K562 (cell line): Measurements from ENCODE around the gene TNFAIP8L1. TPM values are rescaled to one million over a fixed set of nuclear protein-coding genes. Genes with fewer than 3 reads are reported as not detected.

Source experiments
- ATF4 ChIP-seq: fragments of 450-650 bp; formaldehyde crosslinking; IDR thresholded peaks from 2 replicates; pipeline ENCODE4 v1.4.0; 2022; ENCODE audit warnings: mild to moderate bottlenecking, moderate library complexity
- ATF7 ChIP-seq: fragments of 450-650 bp; IDR thresholded peaks from 2 replicates; pipeline ENCODE4 v1.7.1; 2014; ENCODE audit warnings: mild to moderate bottlenecking, moderate library complexity
- CHD2 ChIP-seq: IDR thresholded peaks from 2 replicates; pipeline ENCODE4 v1.6.1; 2011; ENCODE audit warnings: low read depth, low read length
- HDAC1 ChIP-seq, 2 experiments: fragments of 450-650 bp; IDR thresholded peaks; 2 replicates each; pipeline ENCODE4 v1.6.1; 2016 to 2017; ENCODE audit warnings: inconsistent platforms in 1 of 2, mild to moderate bottlenecking in 1 of 2, moderate library complexity in 1 of 2
- HDAC6 ChIP-seq: IDR thresholded peaks from 2 replicates; pipeline ENCODE4 v1.6.1; 2012; ENCODE audit warnings: low read depth, mild to moderate bottlenecking, control low read depth, inconsistent platforms, low read length, moderate library complexity
- KLF10 ChIP-seq: fragments of 250-450 bp; sonication (Bioruptor Pico); IDR thresholded peaks from 2 replicates; pipeline ENCODE4 v1.6.1; 2021; ENCODE audit warnings: matching md5 sums
- LCOR ChIP-seq: sonication (generic); formaldehyde crosslinking; IDR thresholded peaks from 2 replicates; pipeline ENCODE4 v1.8.0; 2022; ENCODE audit warnings: mild to moderate bottlenecking, missing genetic modification reagents
- MAFF ChIP-seq: IDR thresholded peaks from 2 replicates; pipeline ENCODE4 v1.6.1; 2012; ENCODE audit warnings: low read length, improper control_type of control experiment
- MAFK ChIP-seq: IDR thresholded peaks from 2 replicates; pipeline ENCODE4 v1.6.1; 2011; ENCODE audit warnings: low read length, improper control_type of control experiment
- MEIS2 ChIP-seq: fragments of 450-650 bp; IDR thresholded peaks from 2 replicates; pipeline ENCODE4 v1.6.1; 2014; ENCODE audit warnings: mild to moderate bottlenecking; ENCODE audit not compliant: partially characterized antibody
- SMAD4 ChIP-seq: fragments of 250-450 bp; sonication (Bioruptor Pico); conservative IDR thresholded peaks from 2 replicates; pipeline ENCODE4 v1.8.0; 2021; ENCODE audit warnings: inconsistent platforms, mild to moderate bottlenecking, moderate library complexity
- ZBTB12 ChIP-seq: fragments of 250-450 bp; sonication (Bioruptor Pico); IDR thresholded peaks from 2 replicates; pipeline ENCODE4 v1.4.0; 2020
- ZC3H8 ChIP-seq: fragments of 450-650 bp; IDR thresholded peaks from 2 replicates; pipeline ENCODE4 v1.6.1; 2017
- ZNF165 ChIP-seq: fragments of 250-450 bp; sonication (Bioruptor Pico); IDR thresholded peaks from 2 replicates; pipeline ENCODE4 v1.4.0; 2020; ENCODE audit warnings: borderline replicate concordance
- ZNF316 ChIP-seq: fragments of 450-650 bp; IDR thresholded peaks from 2 replicates; pipeline ENCODE4 v1.6.1; 2016
- ZNF354B ChIP-seq: fragments of 250-450 bp; sonication (Bioruptor Pico); IDR thresholded peaks from 2 replicates; pipeline ENCODE4 v1.4.0; 2020
- ZNF398 ChIP-seq: fragments of 250-450 bp; sonication (Bioruptor Pico); IDR thresholded peaks from 2 replicates; pipeline ENCODE4 v1.8.0; 2021; ENCODE audit warnings: moderate library complexity, mild to moderate bottlenecking, inconsistent platforms
- ZNF507 ChIP-seq: conservative IDR thresholded peaks from 2 replicates; pipeline ENCODE4 v1.6.1; 2017; ENCODE audit warnings: missing genetic modification characterization, missing compliant biosample characterization
- ZNF512 ChIP-seq: IDR thresholded peaks from 2 replicates; pipeline ENCODE4 v1.6.1; 2016; ENCODE audit warnings: missing genetic modification characterization, missing compliant biosample characterization
- ZNF75A ChIP-seq: fragments of 450-650 bp; formaldehyde crosslinking; IDR thresholded peaks from 2 replicates; pipeline ENCODE4 v1.4.0; 2020; ENCODE audit warnings: mild to moderate bottlenecking
- polyA plus RNA-seq, 8 experiments: library from polyadenylated mRNA; depleted of rRNA in 4 of 8; stranded (reverse) in 5 of 8; unstranded in 3 of 8; fragments of >200 nt; fragmentation: Nextera tagmentation in 2 of 8; fragmentation: Illumina TruSeq in 1 of 8; extraction: Ambion mirVana in 2 of 8; extraction: Trizol in 1 of 8; gene quantifications; 2 replicates each; pipeline versions ENCODE4 v1.2.1 to v1.2.3, GENCODE V29; 2011 to 2014; ENCODE audit warnings: inconsistent platforms in 1 of 8, missing spikeins in 1 of 8
- total RNA-seq, 7 experiments: library from RNA; depleted of rRNA in 6 of 7; stranded (reverse); fragments of >200 nt in 6 of 7; fragmentation: Illumina TruSeq in 2 of 7; extraction: Trizol in 2 of 7; gene quantifications; 2 replicates each; pipeline versions ENCODE4 v1.2.1 to v1.2.3, GENCODE V29; 2011 to 2021; ENCODE audit warnings: low replicate concordance in 1 of 7

TNFAIP8L1 gene
- total and polyA plus RNA-seq, 9 of the 15 experiments (the other 6 are each of a cell fraction or from before 2014, with no cell fraction given): 0.69 to 9.3 (median 4.9) TPM

- peak; percentile 15; the same call in 1 of the 2 replicates for TF ChIP-seq ZNF512 (tag)
- TF ChIP-seq LCOR (CRISPR knock-in tag): no peak
- TF ChIP-seq ZC3H8: no peak
- TF ChIP-seq ZNF165 (CRISPR knock-in tag): no peak
- no peak for TF ChIP-seq HDAC1 (IDR thresholded peaks at IDR 0.05)
- no peak for TF ChIP-seq HDAC6
- TF ChIP-seq MEIS2: no peak
- TF ChIP-seq SMAD4 (CRISPR knock-in tag): no peak
- TF ChIP-seq ZNF316: peak; percentile 99
- TF ChIP-seq CHD2: no peak
- TF ChIP-seq MAFF: peak; percentile 92
- TF ChIP-seq MAFK: peak; percentile 94
- no peak for TF ChIP-seq ZBTB12 (CRISPR knock-in tag)
- TF ChIP-seq ZNF507: peak; percentile 95
- TF ChIP-seq ATF7: no peak
- no peak for TF ChIP-seq ZNF398
- TF ChIP-seq ZNF354B (CRISPR knock-in tag): peak; percentile 62; the same call in 1 of the 2 replicates
- TF ChIP-seq ZNF75A (CRISPR knock-in tag): no peak
- TF ChIP-seq KLF10: no peak
- TF ChIP-seq ATF4 (CRISPR knock-in tag): no peak
Measured at GRCh38 chr19:4613254-4613751, 26.0 kb upstream of the TNFAIP8L1 start (continued).
